A549 (cell line): ENCODE data around the gene MGME1. TPM values are rescaled to one million over a fixed set of nuclear protein-coding genes. Genes with fewer than 3 reads are reported as not detected.

Source experiments
- ATAC-seq, 2 experiments: fragments of 200-7000 bp in 1 of 2; fragments of >200 bp in 1 of 2; cut with Nextera tagmentation in 1 of 2; cut with Tn5 transposase in 1 of 2; 3 replicates each; pipeline versions ENCODE4 v1.8.0 to v1.9.1; 2018 to 2020; ENCODE audit warnings: mild to moderate bottlenecking in 1 of 2, moderate library complexity in 1 of 2
- CTCF ChIA-PET: fragments of 300-600 bp; sonication (Branson Sonifier 250); formaldehyde crosslinking; extraction: SDS; loops from one replicate; lab custom pipeline; 2021; ENCODE audit warnings: antibody characterized with exemption, inconsistent platforms; lab: Yijun Ruan, JAX
- POLR2A ChIA-PET: fragments of 350-600 bp; formaldehyde crosslinking; extraction: SDS; loops from one replicate; lab custom pipeline; 2021; ENCODE audit warnings: antibody characterized with exemption, inconsistent platforms; lab: Yijun Ruan, JAX
- DNase-seq, 2 experiments: peaks; one replicate each; pipeline versions ENCODE4 v3.0.0 to v3.0.0-alpha.2; 2011 to 2016; ENCODE audit warnings: low read depth in 1 of 2, low spot score in 1 of 2
- FAIRE-seq: peaks from 2 replicates; lab custom pipeline; 2011; peaks lifted over from hg19 to GRCh38; lab: Jason Lieb, UNC
- H3K27ac ChIP-seq, 2 experiments: fragments of >200 bp; sonication (Bioruptor Twin); formaldehyde crosslinking; 3 replicates each; pipeline ENCODE4 v1.5.1; 2016 to 2017
- H3K4me1 ChIP-seq: fragments of >200 bp; sonication (Bioruptor Twin); formaldehyde crosslinking; 3 replicates; pipeline ENCODE4 v1.6.1; 2016
- H3K4me2 ChIP-seq: fragments of >200 bp; sonication (Bioruptor Twin); formaldehyde crosslinking; 3 replicates; pipeline ENCODE4 v1.6.1; 2016
- H3K4me3 ChIP-seq: fragments of >200 bp; sonication (Bioruptor Twin); formaldehyde crosslinking; 3 replicates; pipeline ENCODE4 v1.5.1; 2016
- H3K9me3 ChIP-seq: fragments of >200 bp; sonication (Bioruptor Twin); formaldehyde crosslinking; 3 replicates; pipeline ENCODE4 v1.6.1; 2016
- CEBPB ChIP-seq, 2 experiments: fragments of >200 bp in 1 of 2; sonication (Bioruptor Twin) in 1 of 2; formaldehyde crosslinking in 1 of 2; IDR thresholded peaks; 2 replicates each; pipeline ENCODE4 v1.6.1; 2012 to 2016
- EHF ChIP-seq: fragments of 250-450 bp; sonication (Bioruptor Pico); IDR thresholded peaks from 2 replicates; pipeline ENCODE4 v1.5.0; 2020; ENCODE audit warnings: mild to moderate bottlenecking
- HEYL ChIP-seq: fragments of 250-450 bp; sonication (Bioruptor Pico); IDR thresholded peaks from 2 replicates; pipeline ENCODE4 v1.8.0; 2021; ENCODE audit warnings: mild to moderate bottlenecking, moderate library complexity
- HOXB5 ChIP-seq: fragments of 250-450 bp; sonication (Bioruptor Pico); IDR thresholded peaks from 2 replicates; pipeline ENCODE4 v1.5.0; 2020; ENCODE audit warnings: mild to moderate bottlenecking, moderate library complexity
- JUN ChIP-seq, 2 experiments: fragments of >200 bp; sonication (Bioruptor Twin); formaldehyde crosslinking; IDR thresholded peaks; 2 replicates in 1 of 2; 3 replicates in 1 of 2; pipeline ENCODE4 v1.6.1; 2016 to 2017
- JUNB ChIP-seq: fragments of >200 bp; sonication (Bioruptor Twin); formaldehyde crosslinking; IDR thresholded peaks from 2 replicates; pipeline ENCODE4 v1.6.1; 2016
- KDM5A ChIP-seq: fragments of 200-600 bp; sonication (generic); IDR thresholded peaks from 2 replicates; pipeline ENCODE4 v1.6.1; 2016; ENCODE audit warnings: antibody characterized with exemption, mild to moderate bottlenecking
- MAFK ChIP-seq: fragments of 450-650 bp; IDR thresholded peaks from 2 replicates; pipeline ENCODE4 v1.6.1; 2014; ENCODE audit not compliant: partially characterized antibody
- POLR2A ChIP-seq: IDR thresholded peaks from 2 replicates; pipeline ENCODE4 v1.6.1; 2012; ENCODE audit warnings: mild to moderate bottlenecking, low read length
- POLR2AphosphoS2 ChIP-seq: conservative IDR thresholded peaks from 2 replicates; pipeline ENCODE4 v1.6.1; 2012; ENCODE audit warnings: low read length, improper control_type of control experiment, inconsistent platforms
- RAD21 ChIP-seq, 2 experiments: fragments of >200 bp in 1 of 2; sonication (Bioruptor Twin) in 1 of 2; formaldehyde crosslinking in 1 of 2; IDR thresholded peaks in 1 of 2; conservative IDR thresholded peaks in 1 of 2; 2 replicates in 1 of 2; 3 replicates in 1 of 2; pipeline ENCODE4 v1.6.1; 2012 to 2018; ENCODE audit warnings: inconsistent platforms in 1 of 2
- RCOR1 ChIP-seq: fragments of 150-350 bp; IDR thresholded peaks from 2 replicates; pipeline ENCODE4 v1.6.1; 2014; ENCODE audit warnings: antibody characterized with exemption, low read length, low read depth
- SREBF2 ChIP-seq: fragments of 450-650 bp; IDR thresholded peaks from 2 replicates; pipeline ENCODE4 v1.6.1; 2014; ENCODE audit warnings: mild to moderate bottlenecking, moderate library complexity
- TFCP2L1 ChIP-seq: fragments of 250-450 bp; sonication (Bioruptor Pico); IDR thresholded peaks from 2 replicates; pipeline ENCODE4 v1.5.0; 2021; ENCODE audit warnings: mild to moderate bottlenecking
- ZC3H11A ChIP-seq: fragments of 450-650 bp; IDR thresholded peaks from 2 replicates; pipeline ENCODE4 v1.6.1; 2014; ENCODE audit warnings: antibody characterized with exemption, mild to moderate bottlenecking
- ZFP36 ChIP-seq: fragments of 450-650 bp; IDR thresholded peaks from 2 replicates; pipeline ENCODE4 v1.6.1; 2014; ENCODE audit warnings: borderline replicate concordance; ENCODE audit not compliant: partially characterized antibody
- ZSCAN20 ChIP-seq: fragments of 250-450 bp; sonication (Bioruptor Pico); IDR thresholded peaks from 2 replicates; pipeline ENCODE4 v1.8.0; 2022; ENCODE audit warnings: mild to moderate bottlenecking, moderate library complexity
- WGBS: methylation state at CpG from one replicate; pipeline ENCODE4 v1.1.6; 2017; ENCODE audit errors: missing lambda C conversion rate; 5-methylcytosine and 5-hydroxymethylcytosine counted together
- polyA plus RNA-seq, 4 experiments: library from polyadenylated mRNA; depleted of rRNA in 3 of 4; stranded (reverse); fragments of >200 nt; fragmentation: RNase III in 1 of 4; extraction: RNeasy Plus Mini Kit Qiagen cat#74134 plus additional on column Dnase treatment in 1 of 4; gene quantifications; 2 replicates in 3 of 4; 3 replicates in 1 of 4; pipeline ENCODE4 v1.2.3, GENCODE V29; 2011 to 2017
- TF ChIP-seq, protein P1 (sequence below): fragments of 250-450 bp; sonication (Bioruptor Pico); IDR thresholded peaks from 2 replicates; pipeline ENCODE4 v1.5.0; 2021; ENCODE audit warnings: mild to moderate bottlenecking, moderate library complexity, borderline replicate concordance
- TF ChIP-seq, protein P2 (sequence below): fragments of >200 bp; sonication (Bioruptor Twin); formaldehyde crosslinking; IDR thresholded peaks from 3 replicates; pipeline ENCODE4 v1.5.1; 2016
- TF ChIP-seq, protein P3 (sequence below): fragments of 200-600 bp; sonication (generic); IDR thresholded peaks from 2 replicates; pipeline ENCODE4 v1.6.1; 2016; ENCODE audit warnings: antibody characterized with exemption, mild to moderate bottlenecking, moderate library complexity
- TF ChIP-seq, protein P4 (sequence below): IDR thresholded peaks from 2 replicates; pipeline ENCODE4 v1.6.1; 2012
- TF ChIP-seq, protein P5 (sequence below): fragments of 250-450 bp; sonication (Bioruptor Pico); IDR thresholded peaks from 2 replicates; pipeline ENCODE4 v1.5.0; 2020; ENCODE audit warnings: low read depth, mild to moderate bottlenecking, moderate library complexity

Gene MGME1
- polyA plus RNA-seq, 2 of the 4 experiments (the other 2 are of a cell fraction): 46.6 to 47.9 TPM

DNA sequence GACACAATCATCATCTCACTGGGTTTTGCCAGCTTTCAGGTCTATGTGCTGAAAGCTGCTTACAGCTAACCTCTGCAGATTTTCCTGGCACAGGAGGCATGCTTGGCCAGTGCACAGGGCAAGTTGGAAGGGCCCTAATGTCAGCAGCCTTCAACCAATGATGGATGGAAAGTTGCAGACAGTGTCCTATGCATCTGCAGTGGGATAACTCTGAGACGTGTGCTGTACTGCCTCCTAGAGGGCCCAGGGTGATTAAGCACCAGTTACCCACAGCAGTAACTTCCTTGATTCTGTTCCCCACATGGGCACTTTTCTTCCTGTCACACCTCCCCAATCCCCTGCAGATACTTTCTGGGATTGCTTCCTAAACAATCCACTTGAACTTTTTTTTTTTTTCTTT is 50.2 kb downstream of the MGME1 start:
- DNase-seq: peak; percentile 26 to 36
- 16% methylated on average over 1 of the region's 1 CpG for WGBS
- TF ChIP-seq, protein P1, sequence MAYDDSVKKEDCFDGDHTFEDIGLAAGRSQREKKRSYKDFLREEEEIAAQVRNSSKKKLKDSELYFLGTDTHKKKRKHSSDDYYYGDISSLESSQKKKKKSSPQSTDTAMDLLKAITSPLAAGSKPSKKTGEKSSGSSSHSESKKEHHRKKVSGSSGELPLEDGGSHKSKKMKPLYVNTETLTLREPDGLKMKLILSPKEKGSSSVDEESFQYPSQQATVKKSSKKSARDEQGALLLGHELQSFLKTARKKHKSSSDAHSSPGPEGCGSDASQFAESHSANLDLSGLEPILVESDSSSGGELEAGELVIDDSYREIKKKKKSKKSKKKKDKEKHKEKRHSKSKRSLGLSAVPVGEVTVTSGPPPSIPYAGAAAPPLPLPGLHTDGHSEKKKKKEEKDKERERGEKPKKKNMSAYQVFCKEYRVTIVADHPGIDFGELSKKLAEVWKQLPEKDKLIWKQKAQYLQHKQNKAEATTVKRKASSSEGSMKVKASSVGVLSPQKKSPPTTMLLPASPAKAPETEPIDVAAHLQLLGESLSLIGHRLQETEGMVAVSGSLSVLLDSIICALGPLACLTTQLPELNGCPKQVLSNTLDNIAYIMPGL: no peak
- peak in 1 of 2 experiments; percentile 28; a peak in 2 of 5 replicates for TF ChIP-seq RAD21 (conservative IDR thresholded peaks at IDR 0.05 in 1 of 2, IDR thresholded peaks at IDR 0.05 in 1 of 2)
- TF ChIP-seq, protein P2, sequence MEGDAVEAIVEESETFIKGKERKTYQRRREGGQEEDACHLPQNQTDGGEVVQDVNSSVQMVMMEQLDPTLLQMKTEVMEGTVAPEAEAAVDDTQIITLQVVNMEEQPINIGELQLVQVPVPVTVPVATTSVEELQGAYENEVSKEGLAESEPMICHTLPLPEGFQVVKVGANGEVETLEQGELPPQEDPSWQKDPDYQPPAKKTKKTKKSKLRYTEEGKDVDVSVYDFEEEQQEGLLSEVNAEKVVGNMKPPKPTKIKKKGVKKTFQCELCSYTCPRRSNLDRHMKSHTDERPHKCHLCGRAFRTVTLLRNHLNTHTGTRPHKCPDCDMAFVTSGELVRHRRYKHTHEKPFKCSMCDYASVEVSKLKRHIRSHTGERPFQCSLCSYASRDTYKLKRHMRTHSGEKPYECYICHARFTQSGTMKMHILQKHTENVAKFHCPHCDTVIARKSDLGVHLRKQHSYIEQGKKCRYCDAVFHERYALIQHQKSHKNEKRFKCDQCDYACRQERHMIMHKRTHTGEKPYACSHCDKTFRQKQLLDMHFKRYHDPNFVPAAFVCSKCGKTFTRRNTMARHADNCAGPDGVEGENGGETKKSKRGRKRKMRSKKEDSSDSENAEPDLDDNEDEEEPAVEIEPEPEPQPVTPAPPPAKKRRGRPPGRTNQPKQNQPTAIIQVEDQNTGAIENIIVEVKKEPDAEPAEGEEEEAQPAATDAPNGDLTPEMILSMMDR: peak; percentile 18; the same call in 1 of the 3 replicates
- peaks cover 7% of the 10 kb centered on the region; the same call in 2 of the 3 replicates for H3K9me3 ChIP-seq
- no peak overlapping the region for H3K27ac ChIP-seq
- H3K4me2 ChIP-seq: no peak overlapping the region
- H3K4me3 ChIP-seq: no peak overlapping the region
- ATAC-seq: peak; percentile 57 to 85; a peak in 3 of 6 replicates
- no peak for FAIRE-seq
- no peaks in the 10 kb centered on the region for H3K4me1 ChIP-seq
- CTCF ChIA-PET: interaction anchor here (0.6 kb wide), 2 partner anchors 235 to 1527 kb away, joined by 3 to 4 read pairs; no protein-coding TSS in a partner anchor
- POLR2A ChIA-PET: no interaction called here

DNA sequence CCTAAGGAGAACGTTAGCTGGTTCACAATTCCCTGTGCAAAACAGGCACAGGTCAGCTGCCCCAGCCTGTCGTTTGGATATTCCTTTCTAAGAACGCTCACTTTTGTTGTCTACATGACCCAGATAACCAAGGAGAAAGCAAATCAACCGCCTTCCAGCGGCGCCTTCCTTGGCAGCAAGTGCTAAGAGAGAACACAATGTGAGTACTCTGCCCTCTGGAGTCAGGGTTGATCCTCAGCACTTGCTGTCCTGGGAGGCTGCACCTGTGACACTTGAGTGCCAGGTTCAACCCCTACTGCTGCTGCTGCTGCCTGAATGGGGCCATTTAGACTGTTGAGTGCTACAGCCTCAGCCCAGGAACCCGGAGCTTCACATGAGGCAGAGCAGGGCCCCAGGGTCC is 52.1 kb downstream of the MGME1 start:
- TF ChIP-seq JUNB (no peak), POLR2A (no peak), HOXB5 (CRISPR knock-in tag) (no peak), ZFP36 (no peak), EHF (CRISPR knock-in tag) (no peak), MAFK (no peak), ZSCAN20 (CRISPR knock-in tag) (no peak), CEBPB (IDR thresholded peaks at IDR 0.05) (no peak), KDM5A (no peak), TFCP2L1 (CRISPR knock-in tag) (no peak), SREBF2 (no peak), RCOR1 (no peak), ZC3H11A (no peak), JUN (IDR thresholded peaks at IDR 0.05) (no peak), POLR2AphosphoS2 (no peak), HEYL (no peak)
- TF ChIP-seq, protein P3, sequence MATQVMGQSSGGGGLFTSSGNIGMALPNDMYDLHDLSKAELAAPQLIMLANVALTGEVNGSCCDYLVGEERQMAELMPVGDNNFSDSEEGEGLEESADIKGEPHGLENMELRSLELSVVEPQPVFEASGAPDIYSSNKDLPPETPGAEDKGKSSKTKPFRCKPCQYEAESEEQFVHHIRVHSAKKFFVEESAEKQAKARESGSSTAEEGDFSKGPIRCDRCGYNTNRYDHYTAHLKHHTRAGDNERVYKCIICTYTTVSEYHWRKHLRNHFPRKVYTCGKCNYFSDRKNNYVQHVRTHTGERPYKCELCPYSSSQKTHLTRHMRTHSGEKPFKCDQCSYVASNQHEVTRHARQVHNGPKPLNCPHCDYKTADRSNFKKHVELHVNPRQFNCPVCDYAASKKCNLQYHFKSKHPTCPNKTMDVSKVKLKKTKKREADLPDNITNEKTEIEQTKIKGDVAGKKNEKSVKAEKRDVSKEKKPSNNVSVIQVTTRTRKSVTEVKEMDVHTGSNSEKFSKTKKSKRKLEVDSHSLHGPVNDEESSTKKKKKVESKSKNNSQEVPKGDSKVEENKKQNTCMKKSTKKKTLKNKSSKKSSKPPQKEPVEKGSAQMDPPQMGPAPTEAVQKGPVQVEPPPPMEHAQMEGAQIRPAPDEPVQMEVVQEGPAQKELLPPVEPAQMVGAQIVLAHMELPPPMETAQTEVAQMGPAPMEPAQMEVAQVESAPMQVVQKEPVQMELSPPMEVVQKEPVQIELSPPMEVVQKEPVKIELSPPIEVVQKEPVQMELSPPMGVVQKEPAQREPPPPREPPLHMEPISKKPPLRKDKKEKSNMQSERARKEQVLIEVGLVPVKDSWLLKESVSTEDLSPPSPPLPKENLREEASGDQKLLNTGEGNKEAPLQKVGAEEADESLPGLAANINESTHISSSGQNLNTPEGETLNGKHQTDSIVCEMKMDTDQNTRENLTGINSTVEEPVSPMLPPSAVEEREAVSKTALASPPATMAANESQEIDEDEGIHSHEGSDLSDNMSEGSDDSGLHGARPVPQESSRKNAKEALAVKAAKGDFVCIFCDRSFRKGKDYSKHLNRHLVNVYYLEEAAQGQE: no peak
- TF ChIP-seq, protein P2: no peak
- TF ChIP-seq, protein P4, sequence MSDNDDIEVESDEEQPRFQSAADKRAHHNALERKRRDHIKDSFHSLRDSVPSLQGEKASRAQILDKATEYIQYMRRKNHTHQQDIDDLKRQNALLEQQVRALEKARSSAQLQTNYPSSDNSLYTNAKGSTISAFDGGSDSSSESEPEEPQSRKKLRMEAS: no peak
- TF ChIP-seq, protein P5, sequence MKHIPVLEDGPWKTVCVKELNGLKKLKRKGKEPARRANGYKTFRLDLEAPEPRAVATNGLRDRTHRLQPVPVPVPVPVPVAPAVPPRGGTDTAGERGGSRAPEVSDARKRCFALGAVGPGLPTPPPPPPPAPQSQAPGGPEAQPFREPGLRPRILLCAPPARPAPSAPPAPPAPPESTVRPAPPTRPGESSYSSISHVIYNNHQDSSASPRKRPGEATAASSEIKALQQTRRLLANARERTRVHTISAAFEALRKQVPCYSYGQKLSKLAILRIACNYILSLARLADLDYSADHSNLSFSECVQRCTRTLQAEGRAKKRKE: no peak
- FAIRE-seq (no peak), ATAC-seq (no peak), DNase-seq (no peak)
- whole genome bisulfite sequencing: 55% methylated on average over 7 of the region's 7 CpGs
- H3K4me2 ChIP-seq: no peak overlapping the region
- no peaks in the 10 kb centered on the region for H3K4me1 ChIP-seq
- POLR2A ChIA-PET: interaction anchor here (0.6 kb wide), 1 partner anchor 21 kb away, joined by 5 read pairs; no protein-coding TSS in a partner anchor
- no peak overlapping the region for H3K27ac ChIP-seq
- peaks cover 7% of the 10 kb centered on the region; the same call in 2 of the 3 replicates for H3K9me3 ChIP-seq
- CTCF ChIA-PET: interaction anchor here (1.0 to 1.4 kb wide), 3 partner anchors 25 to 255 kb away, joined by 3 to 4 read pairs (median 3); no protein-coding TSS in a partner anchor
- H3K4me3 ChIP-seq: no peak overlapping the region
